Mesenchymal stem cell (in vitro differentiated cells and primary cell): ENCODE data around the gene SCAF11.

Experiments
- DNase-seq: peaks from one replicate; pipeline ENCODE4 v3.0.0-alpha.2; 2013
- H2AFZ ChIP-seq: one replicate; pipeline ENCODE4 v1.6.1; 2013; ENCODE audit warnings: low read depth, mild to moderate bottlenecking, control low read depth, inconsistent platforms, low read length, moderate library complexity
- H2AK5ac ChIP-seq: 2 replicates; pipeline ENCODE4 v1.6.1; 2013; ENCODE audit warnings: low read length, moderate library complexity, mild to moderate bottlenecking, inconsistent platforms; ENCODE audit not compliant: severe bottlenecking
- H2BK120ac ChIP-seq: one replicate; pipeline ENCODE4 v1.6.1; 2013; ENCODE audit warnings: low read depth, mild to moderate bottlenecking, inconsistent platforms, low read length, moderate library complexity
- H2BK12ac ChIP-seq, 2 experiments: one replicate each; pipeline ENCODE4 v1.6.1; 2013; ENCODE audit warnings: inconsistent platforms in 2 of 2, low read length in 2 of 2, mild to moderate bottlenecking in 2 of 2, moderate library complexity in 2 of 2, control low read depth in 1 of 2
- H2BK15ac ChIP-seq: one replicate; pipeline ENCODE4 v1.6.1; 2013; ENCODE audit warnings: mild to moderate bottlenecking, low read depth, inconsistent platforms; ENCODE audit not compliant: poor library complexity, severe bottlenecking
- H2BK5ac ChIP-seq: 2 replicates; pipeline ENCODE4 v1.6.1; 2013; ENCODE audit warnings: low read depth, mild to moderate bottlenecking, low read length, control low read depth, inconsistent platforms; ENCODE audit not compliant: poor library complexity, severe bottlenecking
- H3K14ac ChIP-seq, 2 experiments: one replicate each; pipeline ENCODE4 v1.6.1; 2013; ENCODE audit warnings: inconsistent platforms in 2 of 2, low read length in 2 of 2, control low read depth in 1 of 2, mild to moderate bottlenecking in 1 of 2, moderate library complexity in 1 of 2
- H3K18ac ChIP-seq, 2 experiments: one replicate each; pipeline ENCODE4 v1.6.1; 2013; ENCODE audit warnings: inconsistent platforms in 2 of 2, low read length in 2 of 2, control low read depth in 1 of 2, low read depth in 1 of 2, mild to moderate bottlenecking in 1 of 2
- H3K23ac ChIP-seq, 2 experiments: one replicate each; pipeline ENCODE4 v1.6.1; 2013; ENCODE audit warnings: inconsistent platforms in 2 of 2, low read length in 2 of 2, mild to moderate bottlenecking in 2 of 2, moderate library complexity in 2 of 2, control low read depth in 1 of 2
- H3K27ac ChIP-seq: 2 replicates; pipeline ENCODE4 v1.5.1; 2013; ENCODE audit warnings: mild to moderate bottlenecking, moderate library complexity, low read length, control low read depth, inconsistent platforms; ENCODE audit not compliant: poor library complexity, severe bottlenecking
- H3K27me3 ChIP-seq, 2 experiments: 2 replicates each; pipeline versions ENCODE4 v1.6.1 to v1.7.0; 2013; ENCODE audit warnings: low read length in 2 of 2, mild to moderate bottlenecking in 2 of 2, moderate library complexity in 2 of 2, control low read depth in 1 of 2, inconsistent platforms in 1 of 2; ENCODE audit not compliant: control insufficient read depth in 1 of 2, insufficient read depth in 1 of 2
- H3K36me3 ChIP-seq, 2 experiments: 2 replicates each; pipeline versions ENCODE4 v1.6.1 to v1.7.0; 2013; ENCODE audit warnings: low read length in 2 of 2, control low read depth in 1 of 2, inconsistent platforms in 1 of 2, low read depth in 1 of 2, mild to moderate bottlenecking in 1 of 2; ENCODE audit not compliant: insufficient read depth in 2 of 2, control insufficient read depth in 1 of 2
- H3K4ac ChIP-seq, 2 experiments: one replicate each; pipeline ENCODE4 v1.6.1; 2013; ENCODE audit warnings: inconsistent platforms in 2 of 2, low read length in 2 of 2, mild to moderate bottlenecking in 2 of 2, moderate library complexity in 2 of 2, control low read depth in 1 of 2, low read depth in 1 of 2
- H3K4me1 ChIP-seq: 2 replicates; pipeline ENCODE4 v1.6.1; 2013; ENCODE audit warnings: low read depth, low read length, control low read depth; ENCODE audit not compliant: control insufficient read depth, insufficient read depth
- H3K4me2 ChIP-seq: 2 replicates; pipeline ENCODE4 v1.6.1; 2013; ENCODE audit warnings: low read length, mild to moderate bottlenecking, inconsistent platforms; ENCODE audit not compliant: poor library complexity, severe bottlenecking
- H3K4me3 ChIP-seq, 2 experiments: 2 replicates each; pipeline versions ENCODE4 v1.5.1 to v1.7.0; 2013; ENCODE audit warnings: low read length in 2 of 2, mild to moderate bottlenecking in 2 of 2, control low read depth in 1 of 2, low read depth in 1 of 2; ENCODE audit not compliant: insufficient read depth in 1 of 2
- H3K79me1 ChIP-seq: replicated peaks from 2 replicates; pipeline ENCODE4 v1.6.1; 2013; ENCODE audit warnings: mild to moderate bottlenecking, control low read depth, low read length, inconsistent platforms; ENCODE audit not compliant: poor library complexity, severe bottlenecking
- H3K9ac ChIP-seq: 2 replicates; pipeline ENCODE4 v1.7.0; 2013; ENCODE audit warnings: mild to moderate bottlenecking, low read length, moderate library complexity
- H3K9me3 ChIP-seq: 2 replicates; pipeline ENCODE4 v1.7.0; 2013; ENCODE audit warnings: mild to moderate bottlenecking, low read length; ENCODE audit not compliant: control insufficient read depth
- H4K8ac ChIP-seq: one replicate; pipeline ENCODE4 v1.6.1; 2013; ENCODE audit warnings: inconsistent platforms, mild to moderate bottlenecking, low read length, moderate library complexity
- H4K91ac ChIP-seq: one replicate; pipeline ENCODE4 v1.6.1; 2013; ENCODE audit warnings: mild to moderate bottlenecking, low read length, inconsistent platforms
- WGBS: methylation state at CpG from one replicate; pipeline ENCODE4 v1.1.7; 2013; ENCODE audit warnings: mixed read lengths; 5-methylcytosine and 5-hydroxymethylcytosine counted together

Gene SCAF11

GRCh38 chr12:45914090-45914489 is 76.3 kb downstream of the SCAF11 start:
- H3K9ac ChIP-seq, result no peak overlapping the region
- peak overlapping the region; percentile 1 for H3K27ac ChIP-seq
- peak; percentile 80 for DNase-seq
- no peak overlapping the region for H3K14ac ChIP-seq
- H3K4me1 ChIP-seq, result peaks cover 3% of the 10 kb centered on the region
- H3K4me2 ChIP-seq, result no peak overlapping the region
- no peak overlapping the region for H2BK120ac ChIP-seq
- H3K27me3 ChIP-seq, result no peaks in the 10 kb centered on the region
- 58% methylated on average over 1 of the region's 1 CpG for WGBS
- no peak overlapping the region for H3K18ac ChIP-seq
- H3K23ac ChIP-seq, result no peak overlapping the region
- no peak overlapping the region for H2BK5ac ChIP-seq
- H4K8ac ChIP-seq, result no peak overlapping the region
- H2AK5ac ChIP-seq, result no peak overlapping the region
- H4K91ac ChIP-seq, result no peak overlapping the region
- H2BK15ac ChIP-seq, result no peak overlapping the region
- H2BK12ac ChIP-seq, result no peak overlapping the region
- H3K36me3 ChIP-seq, result peaks cover 6 to 17% of the 10 kb centered on the region in 2 experiments
- H3K9me3 ChIP-seq, result no peaks in the 10 kb centered on the region
- H3K4ac ChIP-seq, result peak overlapping the region in 1 of 2 experiments; percentile 11
- no peak overlapping the region for H3K4me3 ChIP-seq
- no peaks in the 10 kb centered on the region for H3K79me1 ChIP-seq
- no peak overlapping the region for H2AFZ ChIP-seq

- no peak overlapping the region for H3K4me3 ChIP-seq
- H3K27ac ChIP-seq, result no peak overlapping the region
- H4K91ac ChIP-seq, result no peak overlapping the region
- no peak for DNase-seq
- WGBS, result 100% methylated on average over 1 of the region's 2 CpGs
- H3K9ac ChIP-seq, result no peak overlapping the region
- H2BK120ac ChIP-seq, result no peak overlapping the region
- no peak overlapping the region for H2AK5ac ChIP-seq
- no peak overlapping the region for H2BK15ac ChIP-seq
- H3K4me2 ChIP-seq, result no peak overlapping the region
- no peak overlapping the region for H3K4ac ChIP-seq
- no peaks in the 10 kb centered on the region for H3K9me3 ChIP-seq
- H3K18ac ChIP-seq, result no peak overlapping the region
- peaks cover 6 to 16% of the 10 kb centered on the region in 2 experiments for H3K36me3 ChIP-seq
- no peaks in the 10 kb centered on the region for H3K27me3 ChIP-seq
- H3K4me1 ChIP-seq, result peaks cover 3% of the 10 kb centered on the region
- H4K8ac ChIP-seq, result no peak overlapping the region
- H2BK12ac ChIP-seq, result no peak overlapping the region
- no peak overlapping the region for H2AFZ ChIP-seq
- H3K14ac ChIP-seq, result no peak overlapping the region
- H3K79me1 ChIP-seq, result no peaks in the 10 kb centered on the region
- no peak overlapping the region for H3K23ac ChIP-seq
- no peak overlapping the region for H2BK5ac ChIP-seq
These were observed 76.7 kb downstream of the SCAF11 start for GRCh38 chr12:45913631-45914030.

GRCh38 chr12:45912774-45913173 is 77.6 kb downstream of the SCAF11 start:
- no peak overlapping the region for H2BK12ac ChIP-seq
- H3K4me2 ChIP-seq, result no peak overlapping the region
- no peak overlapping the region for H2BK5ac ChIP-seq
- no peak overlapping the region for H2AK5ac ChIP-seq
- no peaks in the 10 kb centered on the region for H3K79me1 ChIP-seq
- no peak overlapping the region for H4K91ac ChIP-seq
- H3K4me3 ChIP-seq, result no peak overlapping the region
- WGBS, result 92% methylated on average over 2 of the region's 3 CpGs
- no peak overlapping the region for H4K8ac ChIP-seq
- H3K14ac ChIP-seq, result no peak overlapping the region
- no peaks in the 10 kb centered on the region for H3K27me3 ChIP-seq
- no peak for DNase-seq
- no peaks in the 10 kb centered on the region for H3K9me3 ChIP-seq
- H3K4me1 ChIP-seq, result peaks cover 3% of the 10 kb centered on the region
- peaks cover 0 to 19% of the 10 kb centered on the region in 2 experiments for H3K36me3 ChIP-seq
- no peak overlapping the region for H3K9ac ChIP-seq
- H2BK120ac ChIP-seq, result no peak overlapping the region
- H3K4ac ChIP-seq, result no peak overlapping the region
- H3K18ac ChIP-seq, result no peak overlapping the region
- no peak overlapping the region for H2BK15ac ChIP-seq
- H3K23ac ChIP-seq, result no peak overlapping the region
- no peak overlapping the region for H3K27ac ChIP-seq
- no peak overlapping the region for H2AFZ ChIP-seq

GRCh38 chr12:45909041-45909713 is 81.2 kb downstream of the SCAF11 start:
- Histone ChIP-seq H4K8ac (no peak overlapping the region), H2BK12ac (no peak overlapping the region), H3K9ac (no peak overlapping the region), H3K4me2 (no peak overlapping the region), H2BK15ac (no peak overlapping the region), H3K4ac (no peak overlapping the region), H3K36me3 (peaks cover 0 to 32% of the 10 kb centered on the region in 2 experiments), H3K27ac (no peak overlapping the region), H3K4me3 (no peak overlapping the region), H2BK5ac (no peak overlapping the region), H3K4me1 (peaks cover under 1% of the 10 kb centered on the region), H3K23ac (no peak overlapping the region), H3K79me1 (peaks cover 1% of the 10 kb centered on the region), H2AFZ (no peak overlapping the region), H3K14ac (no peak overlapping the region), H2AK5ac (no peak overlapping the region), H3K18ac (no peak overlapping the region), H4K91ac (no peak overlapping the region), H2BK120ac (no peak overlapping the region), H3K9me3 (no peaks in the 10 kb centered on the region), H3K27me3 (no peaks in the 10 kb centered on the region)
- peak; percentile 59 for DNase-seq
- 55% methylated on average over 3 of the region's 4 CpGs for WGBS
